ENCODE data around the gene TNFAIP8L2. TPM values are rescaled to one million over a fixed set of nuclear protein-coding genes. Genes with fewer than 3 reads are reported as not detected.

TNFAIP8L2 gene
- total RNA-seq, 1 experiment from 2014 or later = 0.15 TPM

DNA sequence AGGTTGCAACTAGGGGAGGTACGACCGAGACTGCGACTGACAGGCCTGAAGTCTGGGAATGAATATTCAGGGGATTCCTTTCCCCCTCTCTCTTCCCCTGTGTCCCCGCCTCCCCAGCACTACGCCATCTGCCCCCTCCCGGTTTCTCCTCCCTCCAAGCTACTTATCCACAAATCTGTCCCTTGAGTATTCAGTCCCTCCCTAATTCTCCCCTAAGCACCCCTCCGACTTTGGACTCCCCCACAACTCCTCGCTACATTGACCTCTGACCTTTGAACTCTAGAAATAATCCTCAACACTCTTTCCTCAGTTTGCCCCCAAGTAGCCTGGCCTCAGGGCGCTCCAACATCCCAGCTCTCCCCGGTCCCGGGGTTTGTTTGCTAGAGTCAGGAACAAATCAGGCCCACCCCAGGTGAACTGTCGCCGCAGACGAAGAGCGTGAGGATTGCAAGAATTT lies 8.9 kb downstream of the TNFAIP8L2 start:
- DNase-seq (ENCODE audit: low spot score) = peak; percentile 77

DNA sequence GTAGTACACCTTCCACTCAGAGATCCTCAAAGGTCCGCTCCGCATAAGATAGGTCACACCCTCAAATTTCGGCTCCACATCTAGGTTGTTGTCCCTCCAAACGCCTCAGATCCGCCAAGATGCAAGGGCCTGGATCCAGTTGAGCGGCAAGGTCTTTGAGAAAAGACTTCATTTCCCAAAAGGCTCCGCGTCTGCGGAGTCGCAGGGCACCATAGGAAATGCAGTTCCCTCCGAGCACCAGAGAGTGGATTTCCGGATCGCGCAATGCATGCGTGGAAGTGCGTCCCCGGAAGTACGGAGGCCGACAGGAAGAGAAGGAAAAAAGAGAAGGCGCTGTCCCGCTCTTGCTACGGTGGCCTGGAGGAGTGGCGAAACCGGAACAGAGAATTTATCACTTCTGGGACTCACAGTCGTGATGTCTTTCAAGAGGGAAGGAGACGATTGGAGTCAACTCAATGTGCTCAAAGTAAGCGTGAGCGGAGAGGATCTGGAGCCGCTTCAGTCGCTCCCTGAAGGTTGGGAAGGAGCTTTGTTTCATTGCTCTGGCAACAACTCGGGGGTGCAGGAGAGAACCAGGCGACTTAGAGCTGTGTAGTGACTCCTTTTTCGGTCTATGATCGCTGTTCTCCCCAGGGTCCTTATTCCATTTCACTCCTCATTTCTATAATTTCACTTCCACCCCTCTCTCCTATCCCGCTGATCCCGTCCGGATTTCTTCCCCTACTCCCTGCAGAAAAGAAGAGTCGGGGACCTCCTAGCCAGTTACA lies 9.5 kb downstream of the TNFAIP8L2 start, which contains the start of the genes LYSMD1 and SCNM1:
Gene LYSMD1 (minus strand): TSS at position 165 of the 767 bp plus-strand sequence. CDS start 644 bp downstream, outside the sequence.
Gene SCNM1 (plus strand): TSS at position 407 of the 767 bp plus-strand sequence. CDS start 9 bp downstream, at position 416.
- DNase-seq (ENCODE audit: low spot score) (peak; percentile 92), ATAC-seq (peak; percentile 90)
- Mint-ChIP-seq H3K4me3 (peak within 1 kb of the TSS; percentile 99), H3K9me3 (no peaks in the 10 kb centered on the region), H3K4me1 (peaks cover 15% of the 10 kb centered on the region), H3K36me3 (peaks cover 28% of the 10 kb centered on the region), H3K27me3 (ENCODE audit: low read depth) (no peaks in the 10 kb centered on the region; the same call in 1 of the 2 replicates), H3K27ac (peak within 1 kb of the TSS; percentile 99)
- ChIA-PET CTCF (interaction anchor here (0.8 to 4.1 kb wide), 11 partner anchors 9 to 628 kb away, joined by 3 to 39 read pairs (median 5); partner anchors contain the start of genes C1orf56, CDC42SE1, GABPB2 and MLLT11), POLR2A (interaction anchor here (0.5 to 1.3 kb wide), 7 partner anchors 21 to 106 kb away, joined by 3 to 5 read pairs (median 3); partner anchors contain the start of genes MLLT11 and VPS72)
- TF ChIP-seq NFYB (CRISPR knock-in tag; conservative IDR thresholded peaks at IDR 0.05; ENCODE audit: low read depth) (no peak), KAT7 (CRISPR knock-in tag; IDR thresholded peaks at IDR 0.05; ENCODE audit: borderline replicate concordance) (0 out of 2 replicates have a peak, but pooled peaks have one; percentile 22), ZNF416 (CRISPR knock-in tag; IDR thresholded peaks at IDR 0.05) (no peak), FOXK1 (CRISPR knock-in tag; IDR thresholded peaks at IDR 0.05) (peak; percentile 98), ZNF671 (CRISPR knock-in tag; IDR thresholded peaks at IDR 0.05) (no peak), ZNF121 (CRISPR knock-in tag; IDR thresholded peaks at IDR 0.05) (no peak), NR1H2 (CRISPR knock-in tag; IDR thresholded peaks at IDR 0.05) (no peak), RORB (CRISPR knock-in tag; IDR thresholded peaks at IDR 0.05) (no peak), TCF7 (CRISPR knock-in tag; IDR thresholded peaks at IDR 0.05; ENCODE audit: low read depth) (no peak), CREM (CRISPR knock-in tag; IDR thresholded peaks at IDR 0.05) (peak; percentile 85)
- TF ChIP-seq, protein P1, sequence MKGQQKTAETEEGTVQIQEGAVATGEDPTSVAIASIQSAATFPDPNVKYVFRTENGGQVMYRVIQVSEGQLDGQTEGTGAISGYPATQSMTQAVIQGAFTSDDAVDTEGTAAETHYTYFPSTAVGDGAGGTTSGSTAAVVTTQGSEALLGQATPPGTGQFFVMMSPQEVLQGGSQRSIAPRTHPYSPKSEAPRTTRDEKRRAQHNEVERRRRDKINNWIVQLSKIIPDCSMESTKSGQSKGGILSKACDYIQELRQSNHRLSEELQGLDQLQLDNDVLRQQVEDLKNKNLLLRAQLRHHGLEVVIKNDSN (CRISPR knock-in tag; IDR thresholded peaks at IDR 0.05) = peak; percentile 42; the same call in 1 of the 2 replicates
- TF ChIP-seq, protein P2, sequence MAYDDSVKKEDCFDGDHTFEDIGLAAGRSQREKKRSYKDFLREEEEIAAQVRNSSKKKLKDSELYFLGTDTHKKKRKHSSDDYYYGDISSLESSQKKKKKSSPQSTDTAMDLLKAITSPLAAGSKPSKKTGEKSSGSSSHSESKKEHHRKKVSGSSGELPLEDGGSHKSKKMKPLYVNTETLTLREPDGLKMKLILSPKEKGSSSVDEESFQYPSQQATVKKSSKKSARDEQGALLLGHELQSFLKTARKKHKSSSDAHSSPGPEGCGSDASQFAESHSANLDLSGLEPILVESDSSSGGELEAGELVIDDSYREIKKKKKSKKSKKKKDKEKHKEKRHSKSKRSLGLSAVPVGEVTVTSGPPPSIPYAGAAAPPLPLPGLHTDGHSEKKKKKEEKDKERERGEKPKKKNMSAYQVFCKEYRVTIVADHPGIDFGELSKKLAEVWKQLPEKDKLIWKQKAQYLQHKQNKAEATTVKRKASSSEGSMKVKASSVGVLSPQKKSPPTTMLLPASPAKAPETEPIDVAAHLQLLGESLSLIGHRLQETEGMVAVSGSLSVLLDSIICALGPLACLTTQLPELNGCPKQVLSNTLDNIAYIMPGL (CRISPR knock-in tag; IDR thresholded peaks at IDR 0.05) = peak; percentile 66; the same call in 1 of the 2 replicates
- TF ChIP-seq, protein P3, sequence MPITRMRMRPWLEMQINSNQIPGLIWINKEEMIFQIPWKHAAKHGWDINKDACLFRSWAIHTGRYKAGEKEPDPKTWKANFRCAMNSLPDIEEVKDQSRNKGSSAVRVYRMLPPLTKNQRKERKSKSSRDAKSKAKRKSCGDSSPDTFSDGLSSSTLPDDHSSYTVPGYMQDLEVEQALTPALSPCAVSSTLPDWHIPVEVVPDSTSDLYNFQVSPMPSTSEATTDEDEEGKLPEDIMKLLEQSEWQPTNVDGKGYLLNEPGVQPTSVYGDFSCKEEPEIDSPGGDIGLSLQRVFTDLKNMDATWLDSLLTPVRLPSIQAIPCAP (CRISPR knock-in tag; IDR thresholded peaks at IDR 0.05) = no peak
- TF ChIP-seq, protein P4, sequence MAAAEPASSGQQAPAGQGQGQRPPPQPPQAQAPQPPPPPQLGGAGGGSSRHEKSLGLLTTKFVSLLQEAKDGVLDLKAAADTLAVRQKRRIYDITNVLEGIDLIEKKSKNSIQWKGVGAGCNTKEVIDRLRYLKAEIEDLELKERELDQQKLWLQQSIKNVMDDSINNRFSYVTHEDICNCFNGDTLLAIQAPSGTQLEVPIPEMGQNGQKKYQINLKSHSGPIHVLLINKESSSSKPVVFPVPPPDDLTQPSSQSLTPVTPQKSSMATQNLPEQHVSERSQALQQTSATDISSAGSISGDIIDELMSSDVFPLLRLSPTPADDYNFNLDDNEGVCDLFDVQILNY (CRISPR knock-in tag; IDR thresholded peaks at IDR 0.05) = peak; percentile 65
- TF ChIP-seq, protein P5, sequence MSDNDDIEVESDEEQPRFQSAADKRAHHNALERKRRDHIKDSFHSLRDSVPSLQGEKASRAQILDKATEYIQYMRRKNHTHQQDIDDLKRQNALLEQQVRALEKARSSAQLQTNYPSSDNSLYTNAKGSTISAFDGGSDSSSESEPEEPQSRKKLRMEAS (CRISPR knock-in tag; IDR thresholded peaks at IDR 0.05) = peak; percentile 78

More for the DNA sequence above, 8.9 kb downstream of the TNFAIP8L2 start:
- POLR2A ChIA-PET = interaction anchor here (0.6 to 1.3 kb wide), 6 partner anchors 20 to 105 kb away, joined by 3 to 4 read pairs (median 3); partner anchors contain the start of gene MLLT11
- Mint-ChIP-seq H3K9me3 (no peaks in the 10 kb centered on the region), H3K36me3 (peaks cover 31% of the 10 kb centered on the region), H3K4me1 (peaks cover 15% of the 10 kb centered on the region), H3K4me3 (peak overlapping the region; percentile 99), H3K27me3 (ENCODE audit: low read depth) (no peaks in the 10 kb centered on the region; the same call in 1 of the 2 replicates), H3K27ac (peak overlapping the region; percentile 99)
- no peak for TF ChIP-seq PRRX2 (CRISPR knock-in tag; IDR thresholded peaks at IDR 0.05)
- TF ChIP-seq ZNF423 (CRISPR knock-in tag; IDR thresholded peaks at IDR 0.05) = no peak
- TF ChIP-seq, protein P2 (CRISPR knock-in tag; IDR thresholded peaks at IDR 0.05) = peak; percentile 59; the same call in 1 of the 2 replicates
- TF ChIP-seq, protein P6, sequence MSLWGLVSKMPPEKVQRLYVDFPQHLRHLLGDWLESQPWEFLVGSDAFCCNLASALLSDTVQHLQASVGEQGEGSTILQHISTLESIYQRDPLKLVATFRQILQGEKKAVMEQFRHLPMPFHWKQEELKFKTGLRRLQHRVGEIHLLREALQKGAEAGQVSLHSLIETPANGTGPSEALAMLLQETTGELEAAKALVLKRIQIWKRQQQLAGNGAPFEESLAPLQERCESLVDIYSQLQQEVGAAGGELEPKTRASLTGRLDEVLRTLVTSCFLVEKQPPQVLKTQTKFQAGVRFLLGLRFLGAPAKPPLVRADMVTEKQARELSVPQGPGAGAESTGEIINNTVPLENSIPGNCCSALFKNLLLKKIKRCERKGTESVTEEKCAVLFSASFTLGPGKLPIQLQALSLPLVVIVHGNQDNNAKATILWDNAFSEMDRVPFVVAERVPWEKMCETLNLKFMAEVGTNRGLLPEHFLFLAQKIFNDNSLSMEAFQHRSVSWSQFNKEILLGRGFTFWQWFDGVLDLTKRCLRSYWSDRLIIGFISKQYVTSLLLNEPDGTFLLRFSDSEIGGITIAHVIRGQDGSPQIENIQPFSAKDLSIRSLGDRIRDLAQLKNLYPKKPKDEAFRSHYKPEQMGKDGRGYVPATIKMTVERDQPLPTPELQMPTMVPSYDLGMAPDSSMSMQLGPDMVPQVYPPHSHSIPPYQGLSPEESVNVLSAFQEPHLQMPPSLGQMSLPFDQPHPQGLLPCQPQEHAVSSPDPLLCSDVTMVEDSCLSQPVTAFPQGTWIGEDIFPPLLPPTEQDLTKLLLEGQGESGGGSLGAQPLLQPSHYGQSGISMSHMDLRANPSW (CRISPR knock-in tag; conservative IDR thresholded peaks at IDR 0.05; ENCODE audit: low read depth) = no peak
- TF ChIP-seq, protein P7, sequence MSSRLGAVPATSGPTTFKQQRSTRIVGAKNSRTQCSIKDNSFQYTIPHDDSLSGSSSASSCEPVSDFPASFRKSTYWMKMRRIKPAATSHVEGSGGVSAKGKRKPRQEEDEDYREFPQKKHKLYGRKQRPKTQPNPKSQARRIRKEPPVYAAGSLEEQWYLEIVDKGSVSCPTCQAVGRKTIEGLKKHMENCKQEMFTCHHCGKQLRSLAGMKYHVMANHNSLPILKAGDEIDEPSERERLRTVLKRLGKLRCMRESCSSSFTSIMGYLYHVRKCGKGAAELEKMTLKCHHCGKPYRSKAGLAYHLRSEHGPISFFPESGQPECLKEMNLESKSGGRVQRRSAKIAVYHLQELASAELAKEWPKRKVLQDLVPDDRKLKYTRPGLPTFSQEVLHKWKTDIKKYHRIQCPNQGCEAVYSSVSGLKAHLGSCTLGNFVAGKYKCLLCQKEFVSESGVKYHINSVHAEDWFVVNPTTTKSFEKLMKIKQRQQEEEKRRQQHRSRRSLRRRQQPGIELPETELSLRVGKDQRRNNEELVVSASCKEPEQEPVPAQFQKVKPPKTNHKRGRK (CRISPR knock-in tag; IDR thresholded peaks at IDR 0.05; ENCODE audit: borderline replicate concordance) = no peak
- peak; percentile 85 for TF ChIP-seq NR2C2 (CRISPR knock-in tag; IDR thresholded peaks at IDR 0.05)
- peak; percentile 76 for ATAC-seq
- CTCF ChIA-PET = interaction anchor here (0.5 to 4.1 kb wide), 13 partner anchors 8 to 627 kb away, joined by 3 to 39 read pairs (median 5); partner anchors contain the start of genes C1orf56, CDC42SE1, GABPB2 and MLLT11

All from WTC11 (cell line).